K562 treated with DMSO at 1 percent for 24 hours (cell line): Measurements from ENCODE around the gene ZBTB16. TPM values are rescaled to one million over a fixed set of nuclear protein-coding genes. Genes with fewer than 3 reads are reported as not detected.

Experiments used
- total RNA-seq: library from RNA; unstranded; fragments of 300-600 nt; gene quantifications from 2 replicates; pipeline ENCODE4 v1.2.3, GENCODE V29; 2022; ENCODE audit warnings: low read depth; ENCODE audit not compliant: insufficient read depth

ZBTB16 gene
- not detected in 2 replicates for total RNA-seq

GRCh38 chr11:114059278-114059983 lies at the start of gene ZBTB16:
ZBTB16 (plus strand) TSS chr11:114059711; CDS start chr11:114063301, 3,590 bp downstream.

GRCh38 chr11:114295676-114296604 lies 236.4 kb downstream of the ZBTB16 start, which contains the start of gene NNMT:
NNMT (plus strand) TSS chr11:114296399; CDS start chr11:114296557, 158 bp downstream.

Other genes starting within 250 kb of the ZBTB16 start
- 12.3 and 14.6 TPM in 2 replicates for gene USP28, start 184.1 kb upstream of the ZBTB16 start, total RNA-seq
- not detected in 2 replicates for gene HTR3B, start 154.9 kb upstream of the ZBTB16 start, total RNA-seq
- not detected in 2 replicates for gene HTR3A, start 84.6 kb upstream of the ZBTB16 start, total RNA-seq
- 52.4 and 64.1 TPM in 2 replicates for gene NNMT, start 236.7 kb downstream of the ZBTB16 start, total RNA-seq